ENCODE measurements around the gene PFKFB2.
A peak's percentile ranks its signal among the peaks of the same experiment; 100 is the strongest.

The PFKFB2 gene

DNA sequence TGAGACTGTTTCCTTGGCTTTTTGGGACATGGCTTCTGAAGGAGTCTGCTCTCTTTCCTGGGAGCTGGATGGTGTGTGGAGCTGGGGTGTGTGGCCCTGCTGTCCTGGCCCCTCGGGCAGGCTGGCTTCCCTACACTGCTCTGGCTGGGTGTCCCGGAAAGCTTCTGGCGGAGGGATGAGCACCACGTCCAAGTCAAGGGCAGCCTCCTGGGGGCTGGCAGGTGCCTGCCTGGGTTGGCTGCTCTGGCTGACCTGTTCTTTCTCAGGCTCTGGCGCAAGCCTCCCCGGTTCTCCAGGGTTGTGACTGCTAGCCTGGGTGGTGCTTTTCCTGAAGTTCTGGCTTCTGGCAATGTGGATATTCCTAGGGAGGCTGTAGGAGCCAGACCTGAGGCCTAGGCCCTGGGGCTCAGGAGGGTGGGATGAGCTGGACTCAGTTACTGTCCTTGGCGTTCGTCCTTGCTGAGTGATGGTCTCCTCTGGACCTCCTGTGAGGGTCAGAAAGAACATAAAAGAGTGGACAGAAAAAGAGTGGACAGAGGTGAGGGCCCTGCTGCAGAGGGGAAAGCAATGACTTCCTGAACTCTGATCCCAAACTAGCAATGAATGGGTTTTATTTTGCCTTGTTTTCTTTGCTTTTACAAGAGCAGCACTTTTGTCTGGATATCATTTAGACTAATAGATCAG, 29.9 kb upstream of the PFKFB2 start:
- no peak for DNase-seq

DNA sequence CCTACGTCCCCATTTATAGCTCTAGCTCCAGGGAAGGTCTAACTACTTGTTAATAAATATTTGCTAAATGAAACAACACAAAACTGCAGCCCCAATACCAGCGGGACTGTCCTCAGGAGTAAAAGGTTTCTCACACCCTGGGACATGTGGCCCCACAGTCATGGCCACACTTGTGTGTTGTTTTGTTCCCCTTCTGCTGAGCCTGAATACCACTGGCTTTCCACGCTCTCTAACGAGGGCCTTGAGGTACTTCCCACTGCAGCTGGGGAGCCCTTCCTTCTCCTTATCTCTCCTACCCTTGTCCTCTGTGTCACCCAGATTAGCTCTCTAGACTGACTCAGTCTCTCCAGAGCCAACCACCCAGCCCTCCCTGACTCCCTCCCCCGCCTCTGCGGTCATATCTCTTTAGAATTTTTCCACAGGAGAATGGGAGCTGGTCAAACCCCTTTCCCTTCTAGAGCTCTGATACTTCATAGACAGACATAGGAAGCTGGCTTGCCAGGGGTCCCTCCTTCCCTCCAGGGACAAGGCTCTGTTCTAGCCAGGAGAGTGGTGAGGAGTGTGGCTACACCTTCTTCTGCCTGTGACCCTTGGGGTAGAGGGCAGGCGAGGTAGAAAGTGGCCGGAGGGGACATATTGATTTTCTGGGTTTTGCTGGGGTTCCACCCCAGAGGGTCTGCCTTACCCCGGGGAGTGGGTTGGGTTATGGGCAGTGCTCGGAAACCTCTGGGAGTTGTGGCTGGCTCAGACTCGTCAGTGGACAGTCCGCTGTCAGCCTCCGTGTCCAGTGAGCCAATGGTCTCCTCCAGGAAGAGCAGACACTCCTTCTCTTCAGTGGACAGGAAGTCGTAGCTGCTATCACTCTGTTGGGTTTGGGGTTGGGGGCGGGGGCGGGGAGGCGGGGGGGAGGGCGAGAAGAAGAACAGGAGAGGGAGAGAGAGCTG, 28.6 kb upstream of the PFKFB2 start:
- DNase-seq: no peak

DNA sequence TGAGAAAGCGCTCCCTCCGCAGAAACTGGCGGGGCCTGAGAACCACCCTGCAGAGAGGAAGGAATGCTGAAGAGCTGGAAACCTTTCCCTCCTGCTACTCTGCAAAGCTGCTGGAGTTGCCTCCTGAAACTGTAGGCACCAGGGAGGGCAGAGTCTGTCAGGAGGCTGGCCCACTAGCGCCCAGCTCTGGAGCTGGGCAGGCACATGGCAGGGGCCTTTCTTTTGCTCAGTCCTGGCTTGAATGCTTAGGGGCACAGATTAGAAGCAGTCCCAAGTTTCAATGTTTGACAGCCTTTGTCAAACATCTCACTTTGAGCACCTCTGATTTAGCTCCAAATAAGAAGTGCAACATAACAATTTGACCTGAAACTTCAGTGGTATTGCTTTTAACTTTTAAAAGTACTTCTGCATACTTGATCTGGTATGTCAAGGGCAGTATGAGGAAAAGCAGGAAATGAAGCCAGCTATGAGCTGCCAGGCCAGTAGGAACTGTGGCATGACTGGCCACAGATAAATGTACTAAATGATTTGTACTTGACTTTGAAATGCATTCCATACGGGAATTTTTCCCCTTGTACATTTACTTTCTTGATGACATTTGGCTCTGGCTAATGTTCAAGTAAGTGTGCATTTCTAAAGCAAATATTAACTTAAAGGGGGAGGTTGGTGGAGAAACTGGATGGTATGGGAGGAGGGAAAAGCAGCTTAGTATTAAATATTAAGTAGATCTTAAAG, 27.8 kb upstream of the PFKFB2 start:
- DNase-seq: no peak

DNA sequence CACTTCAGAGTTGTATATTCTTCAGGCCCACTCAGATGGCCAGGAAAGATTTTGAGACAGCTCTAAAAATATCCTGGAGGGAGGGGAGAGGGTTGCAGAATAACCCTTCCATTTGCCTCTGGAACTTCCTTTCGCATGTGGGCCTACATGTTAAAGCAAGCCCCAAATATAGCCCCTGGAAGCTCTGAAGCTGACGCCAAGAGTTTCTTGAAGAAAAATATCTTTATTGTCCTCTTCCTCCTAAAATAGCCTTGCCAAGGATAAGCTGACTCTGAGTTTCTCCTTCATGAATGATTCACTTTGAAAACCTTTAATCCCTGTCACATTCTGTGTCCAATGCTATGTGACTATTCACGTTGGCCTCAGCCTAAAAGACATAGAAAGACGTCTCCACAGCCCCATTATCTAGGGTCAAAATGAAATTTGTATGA, 27.0 kb upstream of the PFKFB2 start:
- peak; percentile 40 for DNase-seq

DNA sequence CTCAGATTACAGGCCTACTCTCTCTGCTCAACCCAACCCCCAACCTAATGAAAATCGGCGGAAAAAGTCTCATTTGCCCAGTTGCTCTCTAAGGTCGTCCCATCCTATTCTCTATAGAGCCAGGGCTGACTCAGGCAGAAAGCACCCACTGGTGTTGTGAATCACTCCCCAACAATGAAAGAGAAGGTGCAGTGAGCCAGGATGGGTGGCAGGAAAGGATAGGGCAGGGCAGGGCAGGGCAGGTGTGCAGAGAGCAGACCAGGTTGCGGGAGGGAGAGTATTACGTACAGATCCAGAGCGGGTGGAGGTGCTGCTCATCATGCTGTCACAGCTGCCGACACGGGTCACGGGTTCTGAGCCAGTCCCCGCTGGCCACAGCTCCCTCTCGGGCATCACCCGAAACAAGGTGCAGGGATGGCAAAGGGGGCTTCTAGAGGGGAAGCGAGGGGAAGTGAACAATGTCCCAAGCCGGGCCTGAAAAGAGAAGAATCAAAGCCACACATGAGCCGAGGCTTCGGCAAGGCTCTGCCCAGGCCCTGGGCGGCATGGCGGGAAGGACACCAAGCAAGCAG, 25.8 kb upstream of the PFKFB2 start:
- DNase-seq: no peak

DNA sequence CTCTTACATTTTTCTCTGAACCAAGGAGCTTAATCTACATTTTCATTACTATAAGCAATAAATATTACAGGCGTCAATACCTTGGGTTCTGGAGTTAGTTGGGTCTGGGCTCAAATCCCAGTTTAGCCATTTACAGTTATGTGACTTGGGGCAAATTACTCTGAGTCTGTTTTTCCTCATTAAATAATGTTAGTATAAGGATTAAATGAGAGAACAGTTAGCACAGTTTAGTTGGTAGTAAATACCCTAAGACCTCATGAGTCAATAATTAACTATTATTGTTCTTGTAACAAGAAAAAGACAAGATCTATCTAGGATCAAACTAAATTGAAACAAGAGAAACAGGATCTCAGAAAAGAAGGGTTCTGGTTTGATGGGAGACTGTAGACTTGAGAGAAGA, 25.2 kb upstream of the PFKFB2 start:
- no peak for DNase-seq

DNA sequence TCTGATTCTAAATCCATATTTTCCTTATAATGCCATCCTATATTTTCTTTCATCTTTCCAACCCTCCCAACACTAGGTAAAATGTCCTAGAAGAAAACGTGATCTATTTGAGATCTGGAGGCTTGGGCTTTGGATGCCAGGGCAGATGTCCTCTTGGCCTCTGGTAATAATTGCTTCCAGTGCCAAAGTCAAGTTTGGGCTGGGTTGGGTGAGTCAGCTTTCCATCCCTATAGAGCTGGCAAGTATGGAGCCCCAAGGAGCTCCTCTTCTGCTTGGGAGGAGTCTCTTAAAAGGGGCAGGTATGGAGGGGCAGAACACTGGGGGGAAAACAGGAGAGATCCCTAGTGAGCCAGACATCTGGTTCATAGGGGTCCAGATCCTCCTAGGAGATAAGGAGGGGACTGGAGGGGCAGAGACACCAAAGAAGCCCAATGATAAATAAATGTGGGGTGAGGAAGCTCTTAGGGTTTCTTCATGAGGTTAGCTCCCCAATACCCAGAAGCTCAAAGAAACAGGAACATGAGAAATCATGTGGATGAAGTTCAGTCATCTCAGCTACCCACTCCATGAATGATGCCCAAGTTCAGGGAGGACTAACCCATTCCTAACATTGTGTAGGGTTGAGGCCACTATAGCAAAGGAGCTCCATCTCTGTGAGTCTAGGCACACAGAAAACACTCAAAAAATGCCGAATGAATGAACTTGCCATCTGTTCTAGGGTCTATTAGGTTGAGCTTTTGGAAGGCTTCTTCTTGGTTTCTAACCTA, 24.0 kb upstream of the PFKFB2 start:
- DNase-seq: no peak

DNA sequence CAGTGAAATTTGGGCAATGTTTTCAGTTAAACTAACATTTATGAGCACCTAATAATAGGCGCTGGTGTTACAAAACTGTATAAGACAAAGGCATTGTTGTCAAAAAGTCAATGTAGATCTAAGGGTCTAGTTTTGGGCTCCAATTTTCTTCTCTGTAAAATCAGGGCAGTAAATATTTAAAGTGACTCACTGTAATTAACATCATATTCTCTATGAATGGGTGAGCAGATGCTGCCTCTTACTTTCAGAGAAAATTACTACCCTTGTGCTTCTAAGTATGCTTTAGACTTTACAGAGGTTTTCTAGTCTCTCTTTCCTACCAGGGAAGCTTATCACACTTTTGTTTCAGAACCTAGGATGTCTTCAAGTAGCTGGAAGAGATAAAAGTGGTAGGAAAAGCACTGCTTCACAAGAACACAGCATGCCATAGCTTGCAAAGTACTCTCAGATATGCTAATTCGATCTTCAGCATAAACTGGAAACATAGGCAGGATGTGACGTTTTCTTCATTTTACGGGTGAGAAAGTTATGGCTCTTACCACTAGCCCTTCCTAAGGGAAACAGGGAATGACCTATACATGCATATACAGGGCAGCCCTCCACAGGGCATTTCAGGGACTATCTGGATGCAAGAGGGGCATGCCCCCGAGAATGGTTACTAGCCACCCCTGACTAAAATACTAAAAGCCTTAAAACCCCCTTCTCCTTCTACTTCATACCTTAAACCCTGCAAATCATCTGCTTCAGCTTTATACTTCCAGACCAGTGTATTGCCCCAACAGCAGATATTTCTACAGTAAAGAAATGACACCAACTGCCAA, 23.2 kb upstream of the PFKFB2 start:
- no peak for DNase-seq

DNA sequence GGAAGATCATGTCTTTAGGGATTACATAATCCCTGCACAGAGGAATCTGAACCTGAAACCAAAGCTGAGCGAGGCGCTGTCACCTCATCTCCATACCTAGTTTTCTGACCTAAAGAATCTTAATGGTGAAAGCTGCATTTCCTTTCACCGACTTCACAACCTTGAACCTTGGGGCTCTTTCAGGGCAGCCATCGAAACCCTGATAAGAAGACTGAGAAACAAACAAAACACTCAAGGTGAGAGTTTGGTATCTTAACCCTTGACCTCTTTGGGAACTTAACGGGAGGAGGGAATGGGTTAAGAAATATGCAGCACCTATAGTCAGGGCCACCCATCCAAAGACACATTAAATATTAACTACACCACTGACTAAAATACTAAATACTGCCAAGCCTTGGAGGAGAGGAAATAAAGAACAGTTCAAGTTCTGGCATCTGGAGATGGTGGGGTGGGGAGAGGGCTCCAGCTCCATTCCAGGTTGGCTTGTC, 22.5 kb upstream of the PFKFB2 start:
- no peak for DNase-seq

DNA sequence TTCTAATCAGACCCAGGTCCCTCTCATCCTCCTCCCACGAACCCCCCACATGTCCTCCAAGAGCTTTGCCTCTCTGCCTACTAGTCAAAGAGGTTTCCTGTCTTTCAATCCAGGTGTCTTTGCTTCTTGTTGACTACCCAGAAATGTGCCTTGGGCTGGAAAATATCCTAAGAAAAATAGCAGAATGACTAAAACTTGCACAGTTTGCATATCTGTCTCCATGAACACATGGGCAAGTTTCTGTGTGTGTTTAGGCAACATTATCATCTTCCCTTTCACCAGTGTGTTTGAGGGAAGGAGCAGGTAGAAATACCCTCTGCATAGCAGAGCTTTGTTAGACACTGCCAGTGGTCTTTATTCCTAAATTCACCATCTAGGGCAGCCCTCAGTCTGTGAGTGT, 22.1 kb upstream of the PFKFB2 start:
- no peak for DNase-seq

DNA sequence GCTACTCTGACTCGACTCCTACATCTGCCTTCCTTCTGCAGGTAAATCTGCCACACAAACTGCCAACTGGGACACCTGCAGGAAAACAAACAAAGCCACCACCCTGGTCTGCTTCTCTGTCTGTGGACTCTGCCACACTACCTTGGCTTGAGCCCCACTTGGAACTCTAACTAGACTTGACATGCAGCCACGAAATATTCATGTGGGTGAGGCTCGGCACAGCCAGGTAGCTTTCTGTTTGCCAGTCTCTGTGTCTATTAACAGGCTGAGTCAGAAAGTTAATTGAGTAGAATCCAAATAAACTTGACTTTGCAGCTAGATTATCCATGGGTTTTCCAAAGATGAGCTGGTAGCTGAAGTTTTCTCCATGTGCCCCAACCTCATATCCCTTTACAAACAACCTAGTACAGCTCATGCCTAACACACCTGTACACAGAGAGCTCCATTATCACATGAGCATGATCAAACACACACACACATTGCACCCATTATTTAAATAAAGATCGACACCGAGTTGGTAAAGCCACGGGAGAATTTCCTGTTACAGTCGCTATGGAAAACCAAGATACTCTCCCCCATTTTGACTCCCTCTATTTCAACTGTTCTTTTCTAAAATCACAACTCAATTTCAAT, 21.3 kb upstream of the PFKFB2 start:
- no peak for DNase-seq

DNA sequence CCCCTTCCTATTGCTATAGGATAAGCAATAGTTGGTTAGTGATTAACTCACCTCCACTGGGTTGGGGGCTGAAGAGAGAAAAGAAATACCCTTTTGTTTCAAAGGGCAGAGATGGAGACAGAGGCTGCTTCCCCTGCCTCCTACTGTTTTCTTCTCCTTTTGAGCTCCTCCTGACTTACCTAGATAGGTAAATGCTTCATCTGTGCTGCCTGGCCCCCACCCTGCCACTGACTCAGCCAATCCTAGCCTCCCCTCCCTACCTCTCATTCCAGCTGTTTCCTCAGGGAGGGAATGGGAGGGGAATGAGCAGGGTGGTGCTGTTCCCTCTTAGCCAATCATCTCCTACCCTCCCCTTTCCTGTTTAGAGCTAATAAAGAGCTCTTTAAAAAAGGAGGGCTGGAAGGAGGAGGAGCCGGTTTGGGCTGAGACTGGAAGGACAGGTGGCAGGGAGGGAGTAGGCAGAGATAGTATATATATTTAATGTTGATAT, 20.5 kb upstream of the PFKFB2 start, which contains the start of gene C1orf116:
C1orf116 (minus strand) TSS at position 229 of the 490 bp plus-strand sequence. CDS start 5,158 bp downstream, outside the sequence.
- DNase-seq: no peak

DNA sequence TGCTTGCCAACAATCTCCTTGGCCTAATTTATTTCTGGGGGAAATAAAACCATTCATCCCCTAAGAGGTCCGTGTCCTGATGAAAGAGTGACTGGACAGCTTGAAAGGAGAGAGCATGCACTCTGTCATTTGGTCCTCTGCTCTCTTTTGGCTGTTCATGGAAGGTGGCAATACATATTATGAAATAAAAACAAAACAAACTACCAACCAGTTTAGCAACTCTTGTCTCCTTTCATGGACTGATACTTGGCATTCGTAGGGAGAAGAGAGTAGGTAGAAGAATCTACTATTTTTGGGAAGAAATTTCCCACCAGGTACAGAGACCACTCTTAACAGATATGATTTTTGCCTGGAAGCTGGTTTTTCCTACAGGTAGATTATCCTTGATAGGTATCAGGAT, 19.8 kb upstream of the PFKFB2 start:
- DNase-seq: no peak

DNA sequence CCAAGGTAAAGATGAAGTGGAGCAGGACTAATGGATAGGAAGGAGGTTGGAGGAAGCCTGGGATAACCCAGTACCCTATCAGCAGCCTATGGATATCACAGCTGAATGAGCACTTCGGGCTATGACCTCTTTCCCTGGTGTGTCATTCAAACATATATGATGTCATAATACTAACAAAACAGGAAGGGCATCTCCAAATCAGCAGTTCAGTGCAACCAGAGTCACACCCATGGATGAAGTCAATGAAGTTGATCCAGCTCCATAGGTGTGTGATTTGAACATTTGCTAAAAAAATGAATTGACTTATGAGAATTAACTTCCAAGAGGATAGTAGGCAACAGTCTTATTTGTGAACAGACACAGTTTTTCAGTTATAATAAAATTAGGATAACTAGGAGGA, 18.9 kb upstream of the PFKFB2 start:
- DNase-seq: no peak

DNA sequence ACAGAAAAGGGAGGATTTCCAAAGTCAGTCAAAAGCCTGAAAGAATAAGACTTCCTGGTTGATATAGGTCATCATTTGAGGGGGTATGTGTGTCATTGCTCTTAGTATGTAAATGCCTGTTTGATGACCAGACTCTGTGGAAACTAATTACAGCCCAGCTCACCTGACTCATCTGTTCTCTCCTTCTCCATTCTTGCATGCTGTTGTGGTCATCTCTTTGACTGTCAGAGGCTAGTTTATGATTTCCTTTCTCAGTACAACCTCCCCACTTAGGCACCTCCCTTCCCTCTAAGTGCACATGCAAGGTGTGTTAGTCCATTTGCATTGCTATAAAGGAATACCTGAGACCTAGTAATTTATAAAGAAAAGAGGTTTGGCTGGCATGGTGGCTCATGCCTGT, 18.1 kb upstream of the PFKFB2 start:
- no peak for DNase-seq

DNA sequence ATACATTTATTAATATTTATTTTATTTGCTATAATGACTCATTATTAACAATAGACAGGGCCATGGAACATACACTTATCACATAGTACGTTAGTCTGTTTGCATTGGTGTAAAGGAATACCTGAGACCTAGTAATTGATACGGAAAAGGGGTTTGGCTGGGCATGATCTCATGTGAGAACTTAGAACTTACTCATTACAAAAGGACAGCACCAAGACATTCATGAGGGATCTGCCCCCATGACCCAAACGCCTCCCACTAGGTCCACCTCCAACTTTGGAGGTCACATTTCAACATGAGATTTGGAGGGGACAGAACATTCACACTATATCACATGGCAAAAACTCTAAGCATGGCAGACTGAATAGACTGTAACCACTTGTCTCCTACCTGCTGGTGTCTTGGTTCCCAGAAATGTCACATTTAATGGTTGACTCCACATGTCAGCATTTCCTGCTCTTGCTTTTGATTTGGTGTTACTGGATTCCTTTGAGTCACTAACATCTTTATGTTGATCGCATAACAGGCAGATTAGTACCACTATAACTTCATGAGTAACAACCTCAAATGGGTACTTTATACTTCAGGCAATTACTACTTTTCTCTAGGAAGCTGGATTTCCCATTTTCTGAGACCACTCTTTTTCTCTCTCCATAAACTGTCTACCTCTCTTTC, 17.1 kb upstream of the PFKFB2 start:
- no peak for DNase-seq

DNA sequence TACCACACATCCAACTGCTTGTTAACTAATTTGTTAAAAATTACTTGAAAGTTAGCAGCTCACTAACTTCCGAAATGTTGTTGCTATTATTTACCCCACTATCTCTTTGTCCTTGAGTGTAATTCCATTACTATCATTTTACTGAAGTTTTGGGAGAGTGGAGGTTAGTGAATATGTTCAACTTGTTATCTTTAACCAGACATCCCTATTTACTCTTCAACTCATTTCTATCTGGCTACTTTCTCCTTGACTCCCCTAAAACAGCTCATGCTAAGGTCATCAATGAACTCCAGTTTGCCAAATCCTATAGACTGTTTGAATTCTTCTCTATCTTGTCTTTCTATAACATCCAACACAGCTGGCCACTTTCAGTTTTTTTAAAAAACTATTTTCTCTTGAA, 16.2 kb upstream of the PFKFB2 start:
- no peak for DNase-seq

DNA sequence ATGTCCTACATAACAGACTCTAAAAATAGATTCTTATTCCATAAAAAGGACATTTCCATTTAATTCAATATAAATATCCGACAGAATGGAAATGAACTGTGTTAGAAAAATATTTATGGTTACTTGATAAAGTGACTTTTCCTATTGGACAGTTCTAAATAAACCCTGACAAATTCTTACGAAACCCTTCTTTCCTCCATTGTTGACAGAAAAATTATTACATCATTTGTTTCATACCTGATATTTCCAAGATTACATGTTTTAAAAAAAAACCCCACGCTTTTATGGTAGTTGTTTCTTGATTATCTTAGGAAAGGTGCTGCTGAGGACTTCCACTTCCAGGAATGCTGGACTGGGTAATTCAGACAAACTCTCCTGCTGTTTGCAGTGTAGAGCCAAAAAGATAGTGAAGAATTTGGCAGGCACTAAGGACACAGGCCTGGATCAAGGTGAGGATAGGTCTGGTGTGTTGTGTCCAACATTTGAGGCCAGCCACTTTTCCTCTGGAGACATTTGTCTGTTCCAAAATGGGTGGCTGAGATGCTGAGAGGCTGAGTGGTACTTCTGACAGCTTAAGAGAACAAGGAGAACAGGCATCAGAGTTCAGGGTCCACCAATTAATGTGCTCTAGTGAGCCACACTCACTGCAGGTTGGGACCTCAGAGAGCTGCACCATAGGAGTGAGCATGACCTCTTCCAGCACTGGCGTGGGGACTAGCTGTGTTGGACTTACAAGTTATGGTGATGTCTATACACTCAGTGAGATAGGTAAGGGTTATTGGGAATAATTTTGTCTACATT, 13.5 kb upstream of the PFKFB2 start:
- DNase-seq: no peak

DNA sequence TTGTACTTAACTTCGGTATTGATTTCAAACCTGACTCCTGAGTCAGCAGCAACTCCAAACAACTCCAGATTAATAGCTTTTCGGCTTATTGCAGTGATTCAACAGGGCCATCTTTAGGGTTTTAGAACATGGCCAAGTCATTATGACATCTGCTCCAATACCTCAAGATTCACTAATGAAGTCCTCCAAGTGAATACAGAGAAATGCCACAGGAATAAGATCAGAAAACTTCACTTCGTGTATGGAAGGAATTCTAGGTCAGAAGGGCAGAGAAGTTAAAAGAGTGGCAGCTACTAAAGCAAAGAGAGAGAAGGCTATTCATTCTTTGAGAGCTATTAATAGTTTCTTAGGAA, 12.9 kb upstream of the PFKFB2 start:
- DNase-seq: no peak
